GM06990 (cell line): ENCODE data around the gene SEPTIN5.
"Not testable (repeated sequence)": the region's sequence is repeated elsewhere in the genome, so short reads cannot be mapped to it uniquely, and the experiment has no call there.

ENCODE experiments used
- DNase-seq: peaks from one replicate; pipeline ENCODE4 v3.0.0-alpha.2; 2011; ENCODE audit not compliant: insufficient read length; ENCODE audit errors: extremely low read depth
- H3K27me3 ChIP-seq: replicated peaks from 2 replicates; pipeline ENCODE4 v1.6.0; 2011; ENCODE audit warnings: low read length; ENCODE audit not compliant: control insufficient read depth, insufficient read depth
- H3K36me3 ChIP-seq: 2 replicates; pipeline ENCODE4 v1.5.1; 2011; ENCODE audit warnings: low read length; ENCODE audit not compliant: control insufficient read depth, insufficient read depth
- H3K4me3 ChIP-seq: replicated peaks from 2 replicates; pipeline ENCODE4 v1.5.1; 2011; ENCODE audit warnings: low read depth, mild to moderate bottlenecking, control low read depth, low read length
- CTCF ChIP-seq: IDR thresholded peaks from 2 replicates; pipeline ENCODE4 v1.5.1; 2011; ENCODE audit warnings: low read length, control low read depth, mild to moderate bottlenecking, inconsistent platforms; ENCODE audit not compliant: insufficient read depth, poor library complexity, severe bottlenecking

The SEPTIN5 gene

GRCh38 chr22:19723232-19723982 is 9.1 kb downstream of the SEPTIN5 start, which contains the start of gene GP1BB:
Gene GP1BB (plus strand): TSS chr22:19723539. CDS start chr22:19723570, 31 bp downstream.
- Histone ChIP-seq H3K36me3 (no peaks in the 10 kb centered on the region), H3K4me3 (no peak within 1 kb of the TSS), H3K27me3 (peaks cover 2% of the 10 kb centered on the region)
- TF ChIP-seq CTCF, result peak; percentile 10
- DNase-seq, result peak; percentile 40

GRCh38 chr22:19723983-19724827 is 9.9 kb downstream of the SEPTIN5 start:
- Histone ChIP-seq H3K27me3 (peaks cover 2% of the 10 kb centered on the region), H3K36me3 (no peaks in the 10 kb centered on the region), H3K4me3 (no peak overlapping the region)
- DNase-seq, result peak; percentile 55
- no peak for TF ChIP-seq CTCF

GRCh38 chr22:19724927-19725661 is 10.8 kb downstream of the SEPTIN5 start:
- no peak for TF ChIP-seq CTCF
- no peak for DNase-seq
- Histone ChIP-seq H3K27me3 (no peaks in the 10 kb centered on the region; the same call in 1 of the 2 replicates), H3K36me3 (no peaks in the 10 kb centered on the region), H3K4me3 (no peak overlapping the region)

GRCh38 chr22:19726064-19726788 is 11.9 kb downstream of the SEPTIN5 start:
- not testable (repeated sequence) for H3K36me3 ChIP-seq, DNase-seq

GRCh38 chr22:19727310-19728150 is 13.2 kb downstream of the SEPTIN5 start:
- no peak overlapping the region for H3K4me3 ChIP-seq
- no peaks in the 10 kb centered on the region for H3K36me3 ChIP-seq
- TF ChIP-seq CTCF, result no peak
- H3K27me3 ChIP-seq, result no peaks in the 10 kb centered on the region; the same call in 1 of the 2 replicates
- DNase-seq, result no peak

More at GRCh38 chr22:19726064-19726788, 11.9 kb downstream of the SEPTIN5 start:
- not testable (repeated sequence) for H3K27me3 ChIP-seq, H3K4me3 ChIP-seq
